Suppressor macrophage treated with lipopolysaccharide for 4 hours (primary cell): ENCODE data around the gene IFI27L2.
A peak's percentile ranks its signal among the peaks of the same experiment; 100 is the strongest.
"Not testable (repeated sequence)": the region's sequence is repeated elsewhere in the genome, so short reads cannot be mapped to it uniquely, and the experiment has no call there.

ENCODE experiments used
- DNase-seq: peaks from one replicate; pipeline ENCODE4 v3.0.0-alpha.2; 2020

The IFI27L2 gene

DNA sequence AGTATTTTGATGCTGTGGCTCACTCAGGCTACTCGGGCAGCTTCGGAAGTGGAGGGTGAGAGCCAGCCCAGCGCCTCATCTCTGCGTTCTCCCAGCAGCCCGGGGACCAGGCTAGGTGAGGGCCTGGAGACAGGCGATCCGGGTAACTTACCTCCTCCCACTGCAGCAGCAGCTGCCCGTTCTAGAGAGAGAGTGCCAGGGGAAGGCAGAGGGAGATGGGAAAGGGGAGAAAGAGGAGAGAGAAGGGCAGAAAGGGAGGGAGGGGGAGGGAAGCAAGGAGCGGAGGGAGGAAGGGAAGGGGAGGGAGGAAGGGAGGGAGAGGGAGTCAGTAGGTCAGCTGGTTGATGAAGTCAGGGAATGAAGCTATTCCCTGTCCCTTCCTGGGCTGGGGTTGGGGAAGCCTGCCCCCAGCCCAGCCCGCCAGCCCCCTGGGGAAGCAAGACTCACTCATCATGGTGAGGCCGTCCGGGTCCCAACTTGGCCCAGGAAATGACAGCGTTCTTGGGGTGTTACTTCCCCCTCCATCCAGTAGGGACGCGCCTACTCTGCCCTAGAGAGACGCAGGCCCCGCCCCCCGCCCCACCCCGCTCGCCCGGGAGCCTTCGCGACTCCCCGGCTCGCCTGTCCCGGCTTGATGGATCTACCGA is at the start of gene IFI27L2:
Gene IFI27L2 (minus strand): TSS at position 494 of the 647 bp plus-strand sequence. CDS start 40 bp downstream, at position 454.
- peak; percentile 88 for DNase-seq

- DNase-seq, result no peak
Observed at GRCh38 chr14:94177806-94178205, 48.4 kb upstream of the IFI27L2 start.

DNA sequence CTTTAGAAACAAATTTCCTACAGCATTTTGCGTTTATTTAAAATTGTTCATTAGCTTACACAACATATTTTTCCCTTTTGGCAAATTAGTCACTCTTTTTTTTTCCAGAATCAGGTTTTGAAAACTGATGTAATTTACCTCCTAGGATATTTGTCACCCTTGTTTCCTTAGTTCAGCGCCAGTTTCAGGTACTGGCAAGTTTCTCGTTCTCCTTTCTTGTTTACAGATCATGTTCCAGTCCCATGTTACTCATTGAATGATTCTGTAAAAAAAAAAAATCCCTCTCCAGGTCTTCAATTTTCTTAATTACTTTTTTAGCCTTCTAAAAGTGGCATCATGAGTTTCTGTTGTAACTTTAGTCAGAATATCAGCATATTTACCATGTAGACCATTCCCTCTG is 47.4 kb upstream of the IFI27L2 start:
- DNase-seq, result no peak

- DNase-seq, result no peak
Observed at GRCh38 chr14:94175747-94176146, 46.3 kb upstream of the IFI27L2 start.

- DNase-seq, result no peak
Observed at GRCh38 chr14:94175011-94175745, 45.8 kb upstream of the IFI27L2 start.

GRCh38 chr14:94174604-94175010 is 45.2 kb upstream of the IFI27L2 start:
- no peak for DNase-seq

DNA sequence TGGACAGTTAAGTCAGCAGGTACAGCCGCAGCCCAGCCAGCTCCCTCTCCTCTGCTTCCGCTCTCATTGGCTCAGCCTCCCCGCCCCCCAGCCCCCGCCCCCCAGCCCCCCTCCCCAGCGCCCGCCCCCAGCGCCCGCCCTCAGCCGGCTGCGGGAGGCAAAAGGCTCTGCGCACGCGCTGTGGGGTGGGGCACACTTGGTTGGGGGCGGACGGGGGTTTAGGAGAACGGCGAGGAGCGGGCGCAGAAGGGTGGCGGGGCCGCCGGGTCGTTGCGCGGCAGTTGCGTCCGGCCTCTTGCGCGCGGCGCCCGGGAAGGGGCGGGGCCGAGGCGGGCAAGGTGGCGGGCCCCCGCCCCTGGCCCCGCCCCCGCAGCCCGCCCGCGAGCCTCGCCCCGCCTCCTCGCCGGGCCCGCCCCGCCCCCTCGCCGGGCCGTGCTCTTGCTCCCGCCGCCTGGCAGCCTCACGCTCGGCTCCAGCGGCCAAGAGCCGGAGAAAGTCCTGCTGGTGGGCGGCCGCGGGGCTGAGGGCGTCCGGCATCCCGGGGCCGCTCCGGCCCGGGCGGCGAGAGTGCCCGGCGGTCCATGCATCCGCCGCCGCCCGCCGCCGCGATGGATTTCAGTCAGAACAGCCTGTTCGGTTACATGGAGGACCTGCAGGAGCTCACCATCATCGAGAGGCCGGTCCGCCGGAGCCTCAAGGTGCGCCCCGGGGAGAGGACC is 44.6 kb upstream of the IFI27L2 start, which contains the start of gene PPP4R4:
Gene PPP4R4 (plus strand): TSS at position 438 of the 719 bp plus-strand sequence. CDS start 144 bp downstream, at position 582.
- peak; percentile 88 for DNase-seq

DNA sequence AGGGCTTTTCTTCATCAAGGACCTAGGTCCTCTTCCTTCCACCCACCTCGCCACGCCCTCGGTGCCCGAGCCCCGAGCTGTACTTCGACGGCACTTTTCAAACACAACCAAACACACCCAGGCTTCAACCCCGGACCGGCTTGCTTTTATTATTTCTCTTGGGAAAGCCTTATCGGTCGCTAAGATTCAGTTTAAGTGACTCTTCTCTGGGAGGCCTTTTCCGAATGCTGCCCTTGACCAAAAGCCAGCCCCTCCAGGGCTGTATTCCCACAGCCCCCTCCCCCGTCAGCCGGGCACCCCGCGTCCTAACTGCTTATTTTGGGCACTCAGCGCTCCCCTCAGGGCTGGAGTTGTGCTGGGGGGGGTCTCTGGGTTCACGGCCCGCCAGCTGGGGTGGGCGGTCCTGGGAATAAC is 44.1 kb upstream of the IFI27L2 start:
- no peak for DNase-seq

DNA sequence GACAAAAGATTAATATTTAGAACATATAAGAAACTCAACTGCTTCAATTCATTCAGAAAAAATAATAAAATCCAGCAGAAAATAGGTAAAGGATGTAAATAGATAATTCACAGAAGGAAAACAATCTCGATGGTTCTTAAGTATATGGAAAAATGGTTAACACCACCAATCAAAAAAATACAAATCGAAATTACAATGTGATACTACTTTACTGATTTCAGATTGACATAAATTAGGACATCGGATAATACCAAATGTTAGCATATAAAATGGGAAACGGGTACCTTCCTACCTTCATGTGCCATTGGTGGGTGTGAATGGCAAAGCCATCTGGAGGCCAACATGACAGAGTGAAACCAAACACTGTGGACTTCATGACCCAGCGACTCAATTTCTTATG is 43.1 kb upstream of the IFI27L2 start:
- no peak for DNase-seq

DNA sequence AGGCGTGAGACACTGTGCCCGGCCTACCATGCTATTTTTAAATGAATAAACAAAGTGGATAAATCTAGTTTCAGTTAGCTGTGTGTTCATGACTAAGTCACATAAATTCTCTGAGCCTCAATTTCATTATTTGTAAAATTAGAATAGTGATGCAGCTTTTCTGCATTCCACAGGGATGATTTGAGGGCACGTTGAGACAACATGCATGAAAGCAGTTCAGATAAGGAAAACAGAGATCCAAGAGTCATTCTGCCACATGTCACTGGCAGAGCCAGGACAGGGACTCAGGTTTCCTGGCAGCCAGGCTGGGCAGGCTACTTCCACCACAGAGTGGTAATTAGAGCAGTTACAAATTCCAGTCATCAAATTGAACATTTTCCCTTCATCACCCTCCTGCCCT is 41.8 kb upstream of the IFI27L2 start:
- no peak for DNase-seq

DNA sequence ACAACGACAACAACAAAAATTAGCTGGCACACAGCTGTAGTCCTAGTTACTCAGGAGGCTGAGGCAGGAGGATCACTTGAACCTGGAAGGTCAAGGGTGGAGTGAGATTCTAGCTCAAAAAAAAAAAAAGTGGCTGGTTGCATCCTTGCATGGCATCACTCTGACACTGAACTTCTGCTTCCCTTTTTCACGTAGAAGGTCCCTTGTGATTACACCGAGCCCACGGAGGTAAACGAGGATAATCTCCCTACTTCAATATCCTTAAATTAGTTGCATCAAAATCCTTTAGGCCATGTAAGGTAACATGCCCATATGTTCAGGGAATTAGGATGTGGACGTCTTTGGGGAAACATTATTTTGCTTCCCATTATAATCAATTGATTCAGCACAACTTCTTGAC is 40.7 kb upstream of the IFI27L2 start:
- DNase-seq, result no peak

DNA sequence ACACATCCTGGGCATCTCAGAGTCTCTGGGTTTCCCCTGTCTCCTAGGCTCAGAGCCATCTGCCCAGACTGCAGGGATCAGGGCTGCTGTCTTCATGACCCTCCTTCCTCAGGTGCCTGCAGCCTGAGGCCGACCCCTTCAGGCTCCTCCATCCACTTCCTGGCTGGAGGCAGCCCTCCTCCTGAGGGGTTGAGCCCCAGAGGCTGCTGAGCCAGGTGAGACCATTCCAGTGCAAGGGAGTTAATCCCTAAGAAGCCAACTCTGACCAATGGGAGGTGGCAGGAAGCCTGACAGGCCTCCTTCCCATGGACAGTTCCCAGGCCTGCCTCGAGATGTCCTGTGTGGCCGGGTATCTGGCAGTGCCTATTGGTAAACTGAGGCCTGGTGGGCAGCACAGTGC is 36.3 kb upstream of the IFI27L2 start:
- no peak for DNase-seq

GRCh38 chr14:94164685-94165431 is 35.5 kb upstream of the IFI27L2 start:
- DNase-seq, result no peak

DNA sequence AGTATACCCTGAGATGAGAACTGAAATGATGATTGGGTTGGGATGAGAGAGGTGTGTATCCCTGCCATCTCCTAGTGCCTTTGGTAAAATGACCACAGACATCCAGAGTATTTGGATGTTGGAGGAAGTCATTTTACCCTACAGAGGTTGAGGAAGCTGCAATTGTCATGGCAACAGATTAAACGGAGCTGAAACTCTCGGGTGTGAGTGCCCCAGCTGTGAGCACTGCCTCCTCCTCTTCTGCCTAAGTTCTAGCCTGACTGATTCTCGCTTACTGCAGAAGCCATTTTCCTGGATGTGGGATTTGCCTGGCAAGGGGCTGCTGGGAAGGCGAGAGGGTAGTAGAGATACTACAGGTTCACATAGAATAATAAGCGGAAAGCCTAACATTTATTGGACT is 34.4 kb upstream of the IFI27L2 start:
- DNase-seq, result no peak

- no peak for DNase-seq
Observed at GRCh38 chr14:94162466-94162865, 33.1 kb upstream of the IFI27L2 start.

DNA sequence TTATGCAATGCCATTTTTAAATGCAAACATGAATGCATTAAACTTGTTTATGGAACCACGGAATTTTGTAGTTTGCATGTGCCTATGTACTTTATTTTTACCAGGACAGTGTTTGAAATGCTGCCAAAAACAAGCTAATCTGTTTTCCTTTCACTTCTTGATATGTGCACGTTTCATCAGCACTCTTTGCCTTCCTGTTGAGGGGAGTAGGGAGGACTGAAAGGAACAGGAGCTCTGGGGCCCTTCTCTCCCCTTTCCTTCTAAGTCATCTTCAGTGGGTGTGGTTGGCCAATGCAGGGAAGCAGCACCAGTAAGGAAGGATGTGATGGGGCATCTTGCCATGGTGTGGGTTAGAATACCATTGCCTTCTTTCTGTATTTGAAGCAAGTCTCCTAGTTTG is 32.6 kb upstream of the IFI27L2 start:
- DNase-seq, result peak; percentile 61

DNA sequence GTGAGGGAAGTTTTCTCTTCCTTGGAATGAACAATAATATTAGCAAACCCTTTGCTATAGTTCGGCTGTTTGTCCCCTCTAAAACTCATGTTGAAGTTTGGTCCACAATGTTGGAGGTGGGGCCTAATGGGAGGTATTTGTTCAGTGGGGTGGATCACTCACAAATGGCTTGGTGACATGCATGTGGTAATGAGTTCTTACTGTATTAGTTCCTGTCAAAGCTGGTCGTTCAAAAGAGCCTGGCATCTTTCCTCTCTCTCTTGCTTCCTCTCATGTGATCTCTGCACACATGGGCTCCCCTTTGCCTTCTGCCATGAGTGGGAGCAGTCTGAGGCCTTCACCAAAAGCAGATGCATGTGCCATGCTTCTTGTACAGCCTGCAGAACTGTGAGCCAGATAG is 31.7 kb upstream of the IFI27L2 start:
- DNase-seq, result no peak

GRCh38 chr14:94158239-94158883 is 29.0 kb upstream of the IFI27L2 start:
- DNase-seq, result no peak

- DNase-seq, result no peak
Observed at GRCh38 chr14:94157197-94157596, 27.8 kb upstream of the IFI27L2 start.

DNA sequence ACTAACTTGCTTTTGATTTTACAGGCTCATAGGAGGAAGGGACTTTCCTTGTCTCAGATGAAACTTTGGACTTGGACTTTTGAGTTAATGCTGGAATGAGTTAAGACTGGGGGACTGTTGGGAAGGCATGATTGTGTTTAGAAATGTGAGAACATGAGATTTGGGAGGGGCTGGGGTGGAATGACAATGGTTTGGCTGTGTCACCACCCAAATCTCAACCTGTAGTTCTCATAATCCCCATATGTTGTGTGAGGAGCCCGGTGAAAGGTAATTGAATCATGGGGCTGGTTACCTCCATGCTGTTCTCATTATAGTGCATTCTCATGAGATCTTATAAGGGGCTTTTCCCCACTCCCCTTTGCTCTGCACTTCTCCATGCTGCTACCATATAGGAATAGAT is 26.7 kb upstream of the IFI27L2 start:
- not testable (repeated sequence) for DNase-seq

DNA sequence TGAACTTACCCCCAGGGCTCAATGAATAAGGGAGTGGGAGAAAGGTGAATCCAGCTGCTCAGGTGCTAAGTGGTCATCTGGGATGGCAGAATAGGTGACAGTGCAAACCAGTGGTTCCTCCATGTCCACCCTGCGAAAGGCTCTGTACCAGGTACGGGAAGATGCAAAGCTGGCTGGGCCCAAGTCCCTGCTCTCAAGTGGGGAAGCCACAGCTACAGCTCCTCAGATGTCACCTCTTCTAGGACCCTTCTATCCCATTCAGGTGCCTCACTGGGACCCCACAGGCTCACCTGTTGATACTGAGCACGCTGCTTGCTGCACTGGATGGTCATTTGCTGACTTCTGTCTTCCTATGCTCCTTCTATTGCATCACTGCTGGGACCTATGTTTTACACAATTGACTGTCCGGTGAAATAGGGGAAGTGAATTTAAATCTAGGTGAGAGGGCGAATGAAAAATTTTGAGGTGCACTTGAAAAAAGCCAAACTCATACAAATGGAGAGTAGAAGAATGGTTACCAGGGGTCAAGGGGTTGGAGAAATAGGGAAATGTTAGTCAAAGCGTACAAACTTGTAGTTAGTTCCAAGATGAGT is 24.4 kb upstream of the IFI27L2 start:
- no peak for DNase-seq

GRCh38 chr14:94152676-94153075 is 23.3 kb upstream of the IFI27L2 start:
- DNase-seq, result no peak
